KOPT-K1 (cell line): ENCODE measurements around the gene SECISBP2.

Experiments used
- H3K27ac ChIP-seq: fragments of 200-600 bp; sonication (generic); 2 replicates; pipeline ENCODE4 v1.5.1; 2016; ENCODE audit warnings: antibody characterized with exemption, mild to moderate bottlenecking, low read depth, low read length; ENCODE audit not compliant: poor library complexity, severe bottlenecking
- H3K36me3 ChIP-seq: fragments of 200-600 bp; sonication (generic); 2 replicates; pipeline ENCODE4 v1.5.1; 2017; ENCODE audit warnings: antibody characterized with exemption, mild to moderate bottlenecking, low read length, moderate library complexity; ENCODE audit not compliant: insufficient read depth
- H3K9me3 ChIP-seq: fragments of 200-600 bp; sonication (generic); 2 replicates; pipeline ENCODE4 v1.5.1; 2017; ENCODE audit warnings: antibody characterized with exemption, low read length, mild to moderate bottlenecking; ENCODE audit not compliant: insufficient read depth, poor library complexity, severe bottlenecking

SECISBP2 gene

GRCh38 chr9:89351584-89352300 is 33.4 kb downstream of the SECISBP2 start:
- Histone ChIP-seq H3K9me3 (no peaks in the 10 kb centered on the region), H3K36me3 (peaks cover 98% of the 10 kb centered on the region), H3K27ac (peak overlapping the region; percentile 63)

- no peaks in the 10 kb centered on the region for H3K9me3 ChIP-seq
- peak overlapping the region; percentile 63 for H3K27ac ChIP-seq
- peaks cover 98% of the 10 kb centered on the region for H3K36me3 ChIP-seq
These were observed 34.2 kb downstream of the SECISBP2 start for GRCh38 chr9:89352451-89352850.

GRCh38 chr9:89352874-89353649 is 34.8 kb downstream of the SECISBP2 start:
- Histone ChIP-seq H3K9me3 (no peaks in the 10 kb centered on the region), H3K36me3 (peaks cover 98% of the 10 kb centered on the region), H3K27ac (peak overlapping the region; percentile 63)

GRCh38 chr9:89353989-89354388 is 35.7 kb downstream of the SECISBP2 start:
- H3K9me3 ChIP-seq, result no peaks in the 10 kb centered on the region
- no peak overlapping the region for H3K27ac ChIP-seq
- peaks cover 98% of the 10 kb centered on the region for H3K36me3 ChIP-seq

GRCh38 chr9:89354471-89354870 is 36.2 kb downstream of the SECISBP2 start:
- Histone ChIP-seq H3K27ac (no peak overlapping the region), H3K36me3 (peaks cover 98% of the 10 kb centered on the region), H3K9me3 (no peaks in the 10 kb centered on the region)

- Histone ChIP-seq H3K27ac (no peak overlapping the region), H3K36me3 (peaks cover 98% of the 10 kb centered on the region)
These were observed 38.5 kb downstream of the SECISBP2 start for GRCh38 chr9:89356782-89357181.

GRCh38 chr9:89357331-89358197 is 39.3 kb downstream of the SECISBP2 start:
- Histone ChIP-seq H3K27ac (no peak overlapping the region), H3K36me3 (peaks cover 98% of the 10 kb centered on the region), H3K9me3 (no peaks in the 10 kb centered on the region)

More at GRCh38 chr9:89356782-89357181, 38.5 kb downstream of the SECISBP2 start:
- no peaks in the 10 kb centered on the region for H3K9me3 ChIP-seq

GRCh38 chr9:89358376-89358916 is 40.1 kb downstream of the SECISBP2 start:
- H3K36me3 ChIP-seq, result peaks cover 98% of the 10 kb centered on the region
- no peaks in the 10 kb centered on the region for H3K9me3 ChIP-seq
- no peak overlapping the region for H3K27ac ChIP-seq

- H3K27ac ChIP-seq, result no peak overlapping the region
- peaks cover 98% of the 10 kb centered on the region for H3K36me3 ChIP-seq
- no peaks in the 10 kb centered on the region for H3K9me3 ChIP-seq
These were observed 40.7 kb downstream of the SECISBP2 start for GRCh38 chr9:89358985-89359384.

GRCh38 chr9:89359751-89360261 is 41.5 kb downstream of the SECISBP2 start:
- Histone ChIP-seq H3K36me3 (peaks cover 96% of the 10 kb centered on the region), H3K9me3 (no peaks in the 10 kb centered on the region), H3K27ac (no peak overlapping the region)

GRCh38 chr9:89360465-89360864 is 42.2 kb downstream of the SECISBP2 start:
- H3K27ac ChIP-seq, result no peak overlapping the region
- H3K36me3 ChIP-seq, result peaks cover 89% of the 10 kb centered on the region
- H3K9me3 ChIP-seq, result no peaks in the 10 kb centered on the region

- no peak overlapping the region for H3K27ac ChIP-seq
- H3K9me3 ChIP-seq, result no peaks in the 10 kb centered on the region
- H3K36me3 ChIP-seq, result peaks cover 85% of the 10 kb centered on the region
These were observed 42.7 kb downstream of the SECISBP2 start for GRCh38 chr9:89361031-89361430.

GRCh38 chr9:89361816-89362646 is 43.7 kb downstream of the SECISBP2 start:
- H3K36me3 ChIP-seq, result peaks cover 75% of the 10 kb centered on the region
- no peak overlapping the region for H3K27ac ChIP-seq
- H3K9me3 ChIP-seq, result no peaks in the 10 kb centered on the region
